Measurements from ENCODE around the gene HIF1A.

HIF1A gene

GRCh38 chr14:61720741-61721140, 25.4 kb downstream of the HIF1A start:
- no peak overlapping the region for H3K4me3 ChIP-seq
- no peak overlapping the region for H3K9ac ChIP-seq
- H3K27ac ChIP-seq, result no peak overlapping the region
- H3K27me3 ChIP-seq, result no peaks in the 10 kb centered on the region
- H3K9me3 ChIP-seq (replicated peaks in 1 of 11), result no peaks in the 10 kb centered on the region
- peak overlapping the region in 5 of 11 experiments; percentile 11 to 93 (median 77); a peak in 5 of 22 replicates for H3K4me2 ChIP-seq
- H3K36me3 ChIP-seq, result peaks cover 50 to 78% (median 57%) of the 10 kb centered on the region in 11 experiments
- peaks cover 82 to 100% (median 100%) of the 10 kb centered on the region in 11 experiments for H4K20me1 ChIP-seq
- peaks cover 42 to 97% (median 52%) of the 10 kb centered on the region in 10 experiments for H3K4me1 ChIP-seq
- TF ChIP-seq Cebpa-rat (IDR thresholded peaks at IDR 0.05), result no peak

GRCh38 chr14:61724133-61724532, 28.8 kb downstream of the HIF1A start:
- Histone ChIP-seq H3K9ac (no peak overlapping the region), H3K27me3 (no peaks in the 10 kb centered on the region), H3K27ac (no peak overlapping the region), H4K20me1 (peaks cover 51 to 100% (median 100%) of the 10 kb centered on the region in 11 experiments), H3K4me2 (0 out of 22 replicates have a peak overlapping the region, but pooled peaks of 1 of the 11 experiments have one; percentile 27), H3K4me1 (peaks cover 11 to 96% (median 19%) of the 10 kb centered on the region in 10 experiments), H3K9me3 (replicated peaks in 1 of 11) (no peaks in the 10 kb centered on the region), H3K36me3 (peaks cover 84 to 100% (median 90%) of the 10 kb centered on the region in 11 experiments), H3K4me3 (no peak overlapping the region)
- no peak for TF ChIP-seq Cebpa-rat (IDR thresholded peaks at IDR 0.05)

GRCh38 chr14:61726778-61727658, 31.7 kb downstream of the HIF1A start:
- Histone ChIP-seq H4K20me1 (peaks cover 27 to 100% (median 98%) of the 10 kb centered on the region in 11 experiments), H3K4me2 (no peak overlapping the region), H3K9ac (no peak overlapping the region), H3K27ac (no peak overlapping the region), H3K4me1 (peaks cover 0 to 88% (median 0%) of the 10 kb centered on the region in 10 experiments; a peak in 4 of 20 replicates), H3K27me3 (no peaks in the 10 kb centered on the region), H3K9me3 (replicated peaks in 1 of 11) (no peaks in the 10 kb centered on the region), H3K36me3 (peaks cover 99 to 100% (median 100%) of the 10 kb centered on the region in 11 experiments), H3K4me3 (no peak overlapping the region)
- TF ChIP-seq Cebpa-rat (IDR thresholded peaks at IDR 0.05), result no peak

- H3K27me3 ChIP-seq, result no peaks in the 10 kb centered on the region
- no peaks in the 10 kb centered on the region for H3K9me3 ChIP-seq (replicated peaks in 1 of 11)
- peaks cover 7 to 100% (median 93%) of the 10 kb centered on the region in 11 experiments for H4K20me1 ChIP-seq
- no peak for TF ChIP-seq Cebpa-rat (IDR thresholded peaks at IDR 0.05)
- H3K4me2 ChIP-seq, result peak overlapping the region in 1 of 11 experiments; percentile 14; a peak in 1 of 22 replicates
- H3K27ac ChIP-seq, result peak overlapping the region in 1 of 11 experiments; percentile 35; a peak in 2 of 22 replicates
- H3K36me3 ChIP-seq, result peaks cover 100% of the 10 kb centered on the region in 11 experiments
- H3K9ac ChIP-seq, result 0 out of 22 replicates have a peak overlapping the region, but pooled peaks of 1 of the 11 experiments have one; percentile 7
- H3K4me3 ChIP-seq, result no peak overlapping the region
- peaks cover 0 to 52% (median 2%) of the 10 kb centered on the region in 10 experiments; a peak in 11 of 20 replicates for H3K4me1 ChIP-seq
Observed at GRCh38 chr14:61730756-61731373, 35.6 kb downstream of the HIF1A start.

GRCh38 chr14:61733972-61734371, 38.7 kb downstream of the HIF1A start:
- H4K20me1 ChIP-seq, result peaks cover 6 to 100% (median 93%) of the 10 kb centered on the region in 11 experiments
- H3K4me2 ChIP-seq, result no peak overlapping the region
- H3K4me3 ChIP-seq, result no peak overlapping the region
- H3K36me3 ChIP-seq, result peaks cover 100% of the 10 kb centered on the region in 11 experiments
- H3K9me3 ChIP-seq (replicated peaks in 1 of 11), result no peaks in the 10 kb centered on the region
- peaks cover 10 to 50% (median 15%) of the 10 kb centered on the region in 10 experiments; a peak in 18 of 20 replicates for H3K4me1 ChIP-seq
- no peak overlapping the region for H3K27ac ChIP-seq
- H3K27me3 ChIP-seq, result no peaks in the 10 kb centered on the region
- H3K9ac ChIP-seq, result no peak overlapping the region
- TF ChIP-seq Cebpa-rat (IDR thresholded peaks at IDR 0.05), result no peak

- no peak overlapping the region for H3K4me3 ChIP-seq
- peaks cover 98 to 100% (median 100%) of the 10 kb centered on the region in 11 experiments for H3K36me3 ChIP-seq
- no peak overlapping the region; a peak in 1 of 22 replicates for H3K9ac ChIP-seq
- H4K20me1 ChIP-seq, result peaks cover 3 to 100% (median 92%) of the 10 kb centered on the region in 11 experiments
- H3K4me2 ChIP-seq, result peak overlapping the region in 5 of 11 experiments; percentile 4 to 35 (median 23); a peak in 4 of 22 replicates
- no peaks in the 10 kb centered on the region for H3K27me3 ChIP-seq
- peaks cover 10 to 35% (median 15%) of the 10 kb centered on the region in 10 experiments; a peak in 18 of 20 replicates for H3K4me1 ChIP-seq
- peak overlapping the region in 7 of 11 experiments; percentile 3 to 32 (median 16); a peak in 4 of 22 replicates for H3K27ac ChIP-seq
- TF ChIP-seq Cebpa-rat (IDR thresholded peaks at IDR 0.05), result no peak
- H3K9me3 ChIP-seq (replicated peaks in 1 of 11), result no peaks in the 10 kb centered on the region
Observed at GRCh38 chr14:61736751-61737150, 41.4 kb downstream of the HIF1A start.

GRCh38 chr14:61737915-61738314, 42.6 kb downstream of the HIF1A start:
- H3K27me3 ChIP-seq, result no peaks in the 10 kb centered on the region
- no peak for TF ChIP-seq Cebpa-rat (IDR thresholded peaks at IDR 0.05)
- H3K9ac ChIP-seq, result no peak overlapping the region
- peaks cover 98 to 100% (median 100%) of the 10 kb centered on the region in 11 experiments for H3K36me3 ChIP-seq
- H4K20me1 ChIP-seq, result peaks cover 4 to 100% (median 92%) of the 10 kb centered on the region in 11 experiments
- peak overlapping the region in 2 of 11 experiments; percentile 23; a peak in 3 of 22 replicates for H3K4me2 ChIP-seq
- H3K9me3 ChIP-seq (replicated peaks in 1 of 11), result no peaks in the 10 kb centered on the region
- H3K4me1 ChIP-seq, result peaks cover 10 to 43% (median 15%) of the 10 kb centered on the region in 10 experiments; a peak in 18 of 20 replicates
- no peak overlapping the region for H3K4me3 ChIP-seq
- peak overlapping the region in 2 of 11 experiments; percentile 10 to 20; a peak in 3 of 22 replicates for H3K27ac ChIP-seq

GRCh38 chr14:61739133-61739532, 43.8 kb downstream of the HIF1A start:
- H3K9me3 ChIP-seq (replicated peaks in 1 of 11), result no peaks in the 10 kb centered on the region
- H3K4me2 ChIP-seq, result no peak overlapping the region
- peaks cover 10 to 49% (median 15%) of the 10 kb centered on the region in 10 experiments; a peak in 18 of 20 replicates for H3K4me1 ChIP-seq
- no peak for TF ChIP-seq Cebpa-rat (IDR thresholded peaks at IDR 0.05)
- no peak overlapping the region for H3K4me3 ChIP-seq
- no peak overlapping the region for H3K27ac ChIP-seq
- H4K20me1 ChIP-seq, result peaks cover 7 to 100% (median 92%) of the 10 kb centered on the region in 11 experiments
- H3K27me3 ChIP-seq, result no peaks in the 10 kb centered on the region
- H3K36me3 ChIP-seq, result peaks cover 98 to 100% (median 100%) of the 10 kb centered on the region in 11 experiments
- H3K9ac ChIP-seq, result no peak overlapping the region
